Calu3 (cell line): ENCODE results near the gene SLC39A11. TPM values are rescaled to one million over a fixed set of nuclear protein-coding genes. Genes with fewer than 3 reads are reported as not detected.

Experiments
- BruUV-seq: library from RNA; stranded (reverse); fragments of 400-500 nt; replicated peaks from 2 replicates; lab custom pipeline; 2021; lab: Mats Ljungman, UMichigan
- CTCF ChIA-PET: fragments of 300-600 bp; sonication (Branson Sonifier 250); formaldehyde crosslinking; loops from one replicate; lab custom pipeline; 2022; ENCODE audit warnings: antibody characterized with exemption; lab: Charles Lee
- DNase-seq: peaks from one replicate; pipeline ENCODE4 v3.0.0; 2022
- H3K27ac Mint-ChIP-seq: one replicate; pipeline ENCODE4 v1.8.0; 2022; ENCODE audit warnings: mixed read lengths; ENCODE audit not compliant: unreplicated experiment
- H3K27me3 Mint-ChIP-seq: one replicate; pipeline ENCODE4 v1.8.0; 2022; ENCODE audit warnings: mixed read lengths; ENCODE audit not compliant: unreplicated experiment
- H3K36me3 Mint-ChIP-seq: one replicate; pipeline ENCODE4 v1.8.0; 2022; ENCODE audit warnings: mild to moderate bottlenecking, moderate library complexity, mixed read lengths; ENCODE audit not compliant: insufficient read depth, unreplicated experiment
- H3K4me1 Mint-ChIP-seq: one replicate; pipeline ENCODE4 v1.8.0; 2022; ENCODE audit warnings: mild to moderate bottlenecking, low read depth, mixed read lengths; ENCODE audit not compliant: unreplicated experiment
- H3K4me3 Mint-ChIP-seq: one replicate; pipeline ENCODE4 v1.8.0; 2022; ENCODE audit warnings: mild to moderate bottlenecking, low read depth, moderate library complexity, mixed read lengths; ENCODE audit not compliant: unreplicated experiment
- H3K9me3 Mint-ChIP-seq: one replicate; pipeline ENCODE4 v1.8.0; 2022; ENCODE audit warnings: low read depth, mixed read lengths; ENCODE audit not compliant: unreplicated experiment
- intact Hi-C: fragments of 100-400 bp; cut with micrococcal nuclease; formaldehyde crosslinking; loops from one replicate; pipeline ENCODE4 v1.10.0; 2022; ENCODE audit not compliant: unreplicated experiment
- total RNA-seq: library from RNA; stranded (reverse); gene quantifications from 2 replicates; pipeline ENCODE4 v1.2.3, GENCODE V29; 2022
- TF ChIP-seq, protein P1 (sequence below): fragments of 200-600 bp; IDR thresholded peaks from one replicate; pipeline ENCODE4 v1.8.0; 2022; ENCODE audit warnings: antibody characterized with exemption; ENCODE audit not compliant: unreplicated experiment

Gene SLC39A11
- total RNA-seq, 1 experiment from 2014 or later, result 60.3 TPM

DNA sequence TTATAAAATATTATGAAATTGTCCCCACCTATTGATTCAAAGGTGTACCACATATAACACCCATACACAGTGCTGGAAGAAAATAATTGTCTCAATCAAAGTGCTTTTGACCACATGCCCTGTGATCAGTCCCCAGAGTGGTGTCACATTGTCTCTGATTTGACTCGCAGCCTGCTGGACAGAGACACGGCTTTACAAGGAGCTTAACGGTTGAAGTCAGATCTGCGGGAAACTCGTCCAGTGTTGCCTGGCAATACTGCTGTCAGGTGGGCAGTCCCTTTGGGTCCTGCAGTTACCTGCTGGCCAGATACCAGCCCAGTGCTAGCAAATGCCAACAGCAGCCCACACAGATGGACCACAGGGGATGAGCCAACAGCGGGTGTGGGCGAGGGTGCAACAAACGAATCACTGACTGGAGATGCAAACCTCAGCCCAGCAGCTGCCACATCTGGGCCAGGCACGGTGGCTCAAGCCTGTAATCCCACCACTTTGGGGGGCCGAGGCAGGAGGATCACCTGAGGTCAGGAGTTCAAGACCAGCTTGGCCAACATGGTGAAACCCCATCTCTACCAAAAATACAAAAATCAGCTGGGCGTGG, 46.2 kb upstream of the SLC39A11 start:
- H3K9me3 Mint-ChIP-seq, result no peaks in the 10 kb centered on the region
- no peaks in the 10 kb centered on the region for H3K4me1 Mint-ChIP-seq
- peaks cover 32% of the 10 kb centered on the region for H3K27me3 Mint-ChIP-seq
- BruUV-seq, result no TSS peak
- H3K4me3 Mint-ChIP-seq, result no peak overlapping the region
- TF ChIP-seq, protein P1, sequence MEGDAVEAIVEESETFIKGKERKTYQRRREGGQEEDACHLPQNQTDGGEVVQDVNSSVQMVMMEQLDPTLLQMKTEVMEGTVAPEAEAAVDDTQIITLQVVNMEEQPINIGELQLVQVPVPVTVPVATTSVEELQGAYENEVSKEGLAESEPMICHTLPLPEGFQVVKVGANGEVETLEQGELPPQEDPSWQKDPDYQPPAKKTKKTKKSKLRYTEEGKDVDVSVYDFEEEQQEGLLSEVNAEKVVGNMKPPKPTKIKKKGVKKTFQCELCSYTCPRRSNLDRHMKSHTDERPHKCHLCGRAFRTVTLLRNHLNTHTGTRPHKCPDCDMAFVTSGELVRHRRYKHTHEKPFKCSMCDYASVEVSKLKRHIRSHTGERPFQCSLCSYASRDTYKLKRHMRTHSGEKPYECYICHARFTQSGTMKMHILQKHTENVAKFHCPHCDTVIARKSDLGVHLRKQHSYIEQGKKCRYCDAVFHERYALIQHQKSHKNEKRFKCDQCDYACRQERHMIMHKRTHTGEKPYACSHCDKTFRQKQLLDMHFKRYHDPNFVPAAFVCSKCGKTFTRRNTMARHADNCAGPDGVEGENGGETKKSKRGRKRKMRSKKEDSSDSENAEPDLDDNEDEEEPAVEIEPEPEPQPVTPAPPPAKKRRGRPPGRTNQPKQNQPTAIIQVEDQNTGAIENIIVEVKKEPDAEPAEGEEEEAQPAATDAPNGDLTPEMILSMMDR, result no peak
- intact Hi-C loops, result no loop called here
- no peaks in the 10 kb centered on the region for H3K36me3 Mint-ChIP-seq
- no peak overlapping the region for H3K27ac Mint-ChIP-seq
- CTCF ChIA-PET, result interaction anchor here (0.9 kb wide), 1 partner anchor 25 kb away, joined by 7 read pairs; no protein-coding TSS in a partner anchor
- no peak for DNase-seq

DNA sequence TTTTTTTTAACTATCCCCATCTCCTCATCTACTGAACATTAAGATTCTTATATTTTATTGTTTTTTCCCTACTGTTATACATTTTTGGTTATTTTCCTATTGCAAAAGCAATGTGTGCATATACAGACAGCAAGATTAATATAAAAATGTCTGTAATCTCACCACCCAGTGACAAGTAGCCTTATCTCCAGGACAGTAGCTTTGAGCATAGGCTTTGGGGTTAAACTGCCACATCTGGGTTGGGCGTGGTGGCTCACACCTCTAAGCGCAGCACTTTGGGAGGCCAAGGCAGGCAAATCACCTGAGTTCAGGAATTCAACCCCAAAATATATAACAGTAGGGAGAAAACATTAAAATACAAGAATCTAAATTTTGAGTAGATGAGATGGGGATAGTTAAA, 44.9 kb upstream of the SLC39A11 start:
- intact Hi-C loops, result no loop called here
- H3K9me3 Mint-ChIP-seq, result no peaks in the 10 kb centered on the region
- no peak for DNase-seq
- no peak overlapping the region for H3K4me3 Mint-ChIP-seq
- no peaks in the 10 kb centered on the region for H3K36me3 Mint-ChIP-seq
- peaks cover 32% of the 10 kb centered on the region for H3K27me3 Mint-ChIP-seq
- no peaks in the 10 kb centered on the region for H3K4me1 Mint-ChIP-seq
- no peak overlapping the region for H3K27ac Mint-ChIP-seq
- no TSS peak for BruUV-seq
- TF ChIP-seq, protein P1, result no peak
- CTCF ChIA-PET, result no interaction called here

DNA sequence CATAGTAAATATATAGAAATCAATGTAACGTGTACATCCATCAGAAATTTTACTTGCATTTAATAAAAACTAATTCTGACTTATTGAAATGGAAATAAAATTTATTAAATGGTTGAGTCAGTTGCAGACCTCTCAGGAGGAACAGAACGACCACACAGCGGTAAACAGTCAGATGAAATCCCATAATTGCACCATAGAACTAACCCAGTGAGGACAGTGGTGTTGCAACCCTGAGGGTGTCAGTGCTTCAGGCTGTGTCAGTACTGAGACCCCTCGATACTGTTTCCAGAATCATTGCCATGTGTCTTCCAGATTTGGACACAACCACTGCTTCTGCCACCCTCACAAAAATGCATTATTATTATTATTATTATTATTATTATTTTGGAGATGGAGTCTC, 43.3 kb upstream of the SLC39A11 start:
- H3K36me3 Mint-ChIP-seq, result no peaks in the 10 kb centered on the region
- TF ChIP-seq, protein P1, result no peak
- no peak for DNase-seq
- intact Hi-C loops, result no loop called here
- H3K27ac Mint-ChIP-seq, result no peak overlapping the region
- H3K4me1 Mint-ChIP-seq, result no peaks in the 10 kb centered on the region
- CTCF ChIA-PET, result no interaction called here
- peaks cover 27% of the 10 kb centered on the region for H3K27me3 Mint-ChIP-seq
- BruUV-seq, result no TSS peak
- no peak overlapping the region for H3K4me3 Mint-ChIP-seq
- H3K9me3 Mint-ChIP-seq, result no peaks in the 10 kb centered on the region

DNA sequence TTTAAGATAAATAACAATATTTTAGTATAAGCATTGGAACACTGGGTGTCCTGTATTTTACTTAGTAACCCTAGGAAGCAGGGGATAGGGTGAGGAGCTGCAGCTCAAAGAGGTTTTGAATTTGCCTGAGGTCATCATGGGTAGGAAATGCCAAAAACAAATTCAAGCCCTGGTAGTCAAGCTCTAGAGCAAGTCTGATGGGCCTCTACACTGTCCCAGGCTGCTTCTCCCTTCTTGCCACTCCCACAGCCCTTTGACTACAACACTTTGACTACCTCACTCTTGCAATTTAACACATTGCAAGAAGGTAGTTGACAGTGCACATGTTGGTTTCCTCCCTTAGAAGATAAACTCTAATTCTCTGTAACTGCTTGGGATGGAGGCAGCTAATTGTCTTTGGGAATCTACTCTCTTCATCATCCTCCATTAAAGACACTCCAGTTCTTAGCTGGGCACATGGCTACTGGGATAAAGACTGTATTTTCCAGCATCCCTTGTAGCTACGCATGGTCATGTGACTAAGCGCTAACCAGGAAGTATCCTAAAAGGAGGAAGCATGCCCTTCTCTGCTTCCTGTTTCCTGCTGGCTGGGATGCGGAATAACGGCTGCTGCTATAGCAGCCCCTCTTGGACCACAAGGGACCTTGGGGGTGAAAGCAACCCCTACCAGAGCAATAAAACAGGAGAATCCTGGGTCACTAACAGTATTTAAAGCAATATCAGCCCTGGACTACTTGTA, 41.6 kb upstream of the SLC39A11 start:
- H3K4me1 Mint-ChIP-seq, result no peaks in the 10 kb centered on the region
- no TSS peak for BruUV-seq
- peaks cover 11% of the 10 kb centered on the region for H3K27me3 Mint-ChIP-seq
- H3K36me3 Mint-ChIP-seq, result no peaks in the 10 kb centered on the region
- intact Hi-C loops, result no loop called here
- H3K27ac Mint-ChIP-seq, result no peak overlapping the region
- DNase-seq, result no peak
- TF ChIP-seq, protein P1, result no peak
- H3K9me3 Mint-ChIP-seq, result no peaks in the 10 kb centered on the region
- no peak overlapping the region for H3K4me3 Mint-ChIP-seq
- CTCF ChIA-PET, result interaction anchor here (1.0 kb wide), 1 partner anchor 10 kb away, joined by 3 read pairs; no protein-coding TSS in a partner anchor
